ENCODE measurements around the gene VAT1L.

The VAT1L gene

DNA sequence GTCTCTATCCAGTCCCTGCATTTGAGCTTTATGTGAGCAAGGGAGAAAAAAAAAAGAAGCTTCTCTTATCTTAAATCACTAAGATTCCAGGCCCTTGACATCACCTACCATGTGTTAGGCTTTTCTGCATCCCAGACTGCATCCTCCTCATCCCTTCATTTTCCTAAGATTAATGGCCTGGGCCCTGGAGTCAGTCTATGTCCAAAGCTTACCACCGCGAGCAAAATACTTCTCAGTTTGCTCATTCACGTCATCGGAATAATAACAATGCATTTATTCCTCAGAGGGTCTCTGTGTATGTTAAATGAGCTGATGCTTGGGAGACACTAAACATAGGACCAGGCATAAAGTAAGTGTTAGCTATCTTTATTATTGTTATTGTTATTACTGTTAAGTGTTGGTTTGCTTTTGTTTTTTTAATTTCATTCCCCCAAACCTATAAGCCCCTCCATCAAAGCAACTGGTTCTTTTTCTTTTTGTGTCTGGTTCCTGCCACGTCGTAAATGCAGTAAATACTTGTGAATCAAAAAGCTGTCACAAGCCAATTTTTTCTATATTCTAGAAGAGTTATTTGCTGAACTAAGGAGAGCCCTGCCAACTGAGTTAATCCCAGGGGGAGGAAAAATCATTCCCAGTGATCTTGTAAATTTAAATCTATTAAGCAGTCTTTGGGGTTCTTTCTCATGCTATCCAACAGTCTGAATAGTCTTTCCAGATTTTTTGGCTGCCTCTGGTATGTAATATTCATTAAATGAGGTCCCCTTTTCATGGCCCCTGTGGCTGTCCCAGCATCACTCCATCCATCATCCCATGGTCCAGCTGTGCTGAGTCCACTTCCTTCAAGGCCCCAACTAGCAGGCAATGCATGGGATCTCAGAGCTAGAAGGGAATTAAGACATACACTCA is 46.5 kb downstream of the VAT1L start:
- DNase-seq (ENCODE audit: low read depth in 3 of 3) = no peak

DNA sequence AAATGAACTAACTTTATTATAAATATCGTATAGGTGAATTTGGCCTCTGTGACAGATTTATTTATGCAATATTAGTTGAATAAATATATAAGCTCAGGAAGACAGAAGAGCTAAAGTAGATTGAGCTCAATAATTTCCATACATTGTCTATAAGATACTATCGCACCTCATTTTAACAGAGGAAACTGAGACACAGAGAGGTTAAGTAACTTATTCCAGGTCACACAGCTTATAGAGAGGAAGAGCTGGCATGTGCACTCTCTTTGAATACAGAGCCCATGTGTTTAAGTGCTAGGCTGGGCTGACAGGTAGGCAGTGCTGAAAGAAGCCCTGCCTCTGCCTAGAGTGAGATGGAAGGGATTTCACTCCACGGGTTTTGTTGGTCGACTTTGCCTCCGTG is 48.4 kb downstream of the VAT1L start:
- no peak for DNase-seq (ENCODE audit: low read depth in 3 of 3)

DNA sequence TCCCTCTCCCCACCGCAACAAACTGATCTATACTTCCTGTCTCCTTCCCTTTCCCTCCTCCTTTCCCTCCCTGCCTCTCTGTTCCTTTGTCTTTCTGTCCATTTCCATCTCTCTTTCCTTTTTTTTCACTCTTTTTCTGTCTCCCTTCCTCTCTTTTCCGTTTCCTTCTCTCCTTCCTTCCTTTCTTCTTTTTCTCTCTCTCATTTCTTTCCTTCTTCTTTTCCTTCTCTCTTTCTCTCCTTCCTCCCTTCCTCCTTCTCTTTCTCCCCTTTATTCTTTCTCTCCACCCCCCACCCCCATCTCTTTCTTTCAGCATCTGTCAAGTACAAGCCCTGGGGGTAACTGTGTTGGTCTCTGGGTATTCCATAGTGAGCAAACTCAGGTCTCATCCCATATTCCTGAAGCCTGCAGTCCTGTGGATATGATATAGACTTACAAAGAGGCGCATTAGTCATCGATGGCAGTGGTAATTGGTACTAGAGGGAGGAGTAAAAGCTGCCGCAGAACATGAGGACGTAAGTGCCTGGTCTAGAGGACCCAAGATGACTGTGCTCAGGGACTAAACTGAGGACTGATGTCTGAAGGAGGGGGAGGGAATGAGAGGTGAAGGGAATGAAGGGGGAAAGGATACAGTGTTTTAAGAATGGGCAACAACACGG is 50.4 kb downstream of the VAT1L start:
- DNase-seq (ENCODE audit: low read depth in 3 of 3) = no peak

DNA sequence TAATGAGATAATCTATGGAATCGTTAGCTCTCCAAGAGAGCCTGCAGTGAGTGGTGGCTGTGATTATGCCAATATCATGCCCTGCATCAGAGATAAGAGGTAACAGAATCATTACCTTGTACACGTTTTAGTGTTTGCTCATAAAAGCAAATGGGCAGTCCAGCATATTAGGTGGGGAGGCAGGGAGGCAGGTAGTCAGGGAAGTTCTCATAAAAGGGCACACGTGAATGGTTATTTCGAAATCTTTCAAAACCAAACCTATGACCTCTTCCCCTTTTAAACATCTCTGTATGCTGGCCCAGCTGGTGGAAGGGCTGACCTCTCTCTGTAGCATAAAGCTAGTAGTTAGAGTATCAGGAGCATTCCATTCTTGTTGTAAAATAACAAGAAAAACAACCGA is 51.7 kb downstream of the VAT1L start:
- DNase-seq (ENCODE audit: low read depth in 3 of 3) = no peak

DNA sequence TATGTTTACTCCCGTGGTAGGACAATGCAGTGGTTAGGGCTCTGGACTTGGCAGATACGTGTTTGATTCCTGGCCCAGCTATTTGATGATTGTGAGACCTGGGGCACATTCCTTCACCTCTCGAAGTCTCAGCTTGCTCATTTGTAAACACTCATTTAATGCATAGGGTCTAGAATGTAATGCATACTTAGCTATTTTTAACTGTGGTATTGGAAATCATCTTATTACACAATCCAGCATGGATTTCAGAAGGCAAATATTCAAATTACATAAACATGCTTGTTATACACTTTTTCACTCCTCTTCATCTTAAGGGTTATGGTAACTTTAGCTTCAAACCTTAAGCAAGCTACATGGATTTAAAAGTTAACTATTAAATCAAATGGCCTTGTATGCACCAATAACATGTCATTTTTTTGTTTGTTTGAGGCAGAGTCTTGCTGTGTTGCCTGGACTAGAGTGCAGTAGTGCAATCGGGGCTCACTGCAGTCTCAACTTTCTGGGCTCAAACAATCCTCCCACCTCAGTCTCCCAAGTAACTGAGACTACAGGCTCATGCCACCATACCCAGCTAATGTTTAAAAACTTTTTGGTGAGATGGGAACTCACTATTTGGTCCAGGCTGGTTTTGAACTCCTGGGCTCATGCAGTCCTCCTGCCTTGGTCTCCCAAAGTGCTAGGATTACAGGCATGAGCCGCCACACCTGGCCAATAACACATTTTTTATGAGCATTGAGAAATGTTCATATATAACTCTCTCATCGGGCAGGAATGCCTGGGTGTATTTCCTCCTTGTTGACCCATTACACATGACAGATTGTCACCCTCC is 52.5 kb downstream of the VAT1L start:
- DNase-seq (ENCODE audit: low read depth in 3 of 3) = no peak

DNA sequence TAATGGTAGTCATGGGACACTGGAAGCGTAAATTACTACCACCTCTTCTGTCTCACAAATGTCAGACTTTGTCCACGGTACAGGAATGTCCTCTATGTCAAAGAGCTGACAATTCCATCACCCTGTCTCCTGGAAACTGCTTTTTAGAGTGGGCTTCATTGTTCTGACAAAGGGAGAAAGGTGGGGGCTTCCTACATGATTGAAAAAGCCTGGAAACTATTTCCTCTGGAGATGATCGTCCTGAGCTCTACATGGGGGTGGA is 53.1 kb downstream of the VAT1L start:
- DNase-seq (ENCODE audit: low read depth in 3 of 3) = no peak

DNA sequence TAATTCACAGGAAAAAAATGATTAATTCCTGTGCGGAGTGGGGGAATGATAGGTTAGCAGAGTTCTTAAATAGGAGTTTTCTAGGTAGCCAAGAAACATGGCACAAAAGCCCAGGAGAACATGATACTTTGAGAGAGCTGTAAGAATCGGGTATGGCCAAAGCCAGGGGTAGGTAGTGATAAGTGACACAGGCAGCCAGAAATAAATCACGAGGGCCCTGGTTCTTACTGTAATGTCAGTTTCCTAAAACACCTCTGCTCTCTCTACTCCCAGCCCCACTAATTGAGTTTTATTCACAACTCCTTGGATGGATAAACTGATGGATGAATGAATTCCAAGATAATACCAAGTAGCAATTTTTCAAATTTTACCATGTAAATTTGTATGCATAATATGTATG is 54.1 kb downstream of the VAT1L start:
- DNase-seq (ENCODE audit: low read depth in 3 of 3) = no peak

DNA sequence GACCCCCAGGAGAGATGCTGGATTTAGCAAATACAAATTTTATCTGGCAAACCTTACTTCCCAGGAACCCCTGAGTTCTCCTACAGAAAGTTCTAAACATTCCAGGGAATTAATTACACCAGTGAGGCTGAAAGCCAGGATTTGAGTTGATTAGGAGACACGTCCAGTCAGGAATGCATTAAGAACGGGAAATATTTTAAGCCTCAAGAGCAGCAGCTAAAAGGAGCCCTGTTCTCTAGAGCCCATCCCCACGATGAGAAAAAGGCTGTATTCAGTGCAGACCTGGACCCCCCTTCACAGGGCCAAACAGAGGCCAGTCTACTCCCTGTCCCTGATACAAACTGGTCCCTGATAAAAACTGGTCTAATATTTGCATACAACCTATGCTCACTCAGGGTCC is 55.0 kb downstream of the VAT1L start:
- no peak for DNase-seq (ENCODE audit: low read depth in 3 of 3)

DNA sequence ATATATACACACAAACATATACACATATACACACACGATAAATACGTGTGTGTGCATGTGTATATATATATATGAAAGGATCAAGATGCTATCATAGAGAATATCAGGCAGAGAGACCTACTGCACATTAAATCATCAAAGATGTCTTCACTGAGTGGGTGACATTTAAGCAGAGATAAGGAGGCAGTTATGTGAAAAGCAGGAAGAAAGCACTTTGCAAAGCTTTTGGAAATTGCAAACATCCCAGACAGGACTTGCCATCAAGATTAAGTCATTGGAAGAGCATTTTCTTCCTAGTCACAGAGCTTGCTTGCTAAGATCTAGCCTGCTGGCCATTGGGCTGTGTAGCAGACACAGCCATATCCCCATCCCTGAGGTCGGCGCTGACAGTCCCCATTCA is 56.4 kb downstream of the VAT1L start:
- DNase-seq (ENCODE audit: low read depth in 3 of 3) = no peak

DNA sequence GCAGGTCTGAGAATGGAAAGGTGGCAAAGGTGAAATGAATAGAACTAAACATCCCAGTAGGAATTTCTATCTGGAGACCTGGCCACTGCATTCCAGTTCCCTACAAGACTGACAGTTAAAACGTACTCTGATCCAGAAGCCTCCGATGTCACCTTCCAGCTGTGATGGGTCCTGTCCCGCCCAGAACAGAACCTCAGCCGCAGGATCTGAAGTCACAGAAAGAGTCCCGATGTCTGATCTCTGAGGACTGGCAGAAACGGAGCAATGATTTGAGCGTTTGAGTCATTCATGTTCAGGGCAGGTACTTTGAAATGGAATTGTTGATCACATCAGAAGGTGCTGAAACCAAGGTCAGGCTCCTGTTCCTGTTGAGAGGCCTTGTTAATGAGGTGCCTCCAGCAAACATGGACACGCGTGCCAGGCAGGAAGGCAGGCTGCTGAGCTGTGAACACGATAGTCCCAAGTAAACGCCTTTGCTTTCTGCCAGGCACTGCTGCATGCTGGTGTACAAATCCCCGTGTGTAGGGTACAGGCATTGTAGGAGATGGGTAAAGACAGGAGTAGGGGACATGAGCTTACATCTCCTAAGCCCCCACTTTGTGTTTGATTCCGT is 61.4 kb downstream of the VAT1L start:
- no peak for DNase-seq (ENCODE audit: low read depth in 3 of 3)

DNA sequence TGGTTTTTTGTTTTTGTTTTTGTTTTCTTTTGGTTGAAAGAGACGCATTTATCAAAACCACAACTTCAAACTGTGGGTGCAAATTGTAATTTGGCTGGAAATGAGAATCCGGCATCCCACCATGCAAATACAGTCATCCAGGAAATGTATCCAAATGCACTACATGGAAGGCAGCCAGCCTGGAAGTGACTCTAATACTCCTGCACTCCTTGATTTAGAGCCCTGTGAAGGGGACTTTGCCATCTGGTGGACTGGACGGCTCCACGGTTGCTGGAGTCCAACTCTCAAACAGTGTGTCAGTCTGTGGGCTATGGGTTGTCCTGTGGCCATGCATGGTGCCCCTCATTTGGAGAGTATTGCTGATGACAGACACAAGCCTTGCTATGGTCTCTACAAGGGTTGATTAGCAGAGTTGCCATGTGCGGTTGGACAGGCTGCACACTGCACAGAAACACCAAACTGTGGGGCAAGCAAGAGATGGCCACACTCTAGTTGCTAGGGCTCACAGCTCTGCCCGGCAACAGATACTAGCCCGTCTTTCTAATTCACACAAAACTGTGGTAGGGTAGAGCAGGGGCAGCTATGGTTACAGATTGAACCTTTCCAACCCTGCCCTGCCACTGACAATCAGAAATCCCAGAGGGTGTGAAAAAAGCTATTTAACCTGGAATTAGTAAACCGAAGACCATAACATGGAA is 62.4 kb downstream of the VAT1L start:
- no peak for DNase-seq (ENCODE audit: low read depth in 3 of 3)

DNA sequence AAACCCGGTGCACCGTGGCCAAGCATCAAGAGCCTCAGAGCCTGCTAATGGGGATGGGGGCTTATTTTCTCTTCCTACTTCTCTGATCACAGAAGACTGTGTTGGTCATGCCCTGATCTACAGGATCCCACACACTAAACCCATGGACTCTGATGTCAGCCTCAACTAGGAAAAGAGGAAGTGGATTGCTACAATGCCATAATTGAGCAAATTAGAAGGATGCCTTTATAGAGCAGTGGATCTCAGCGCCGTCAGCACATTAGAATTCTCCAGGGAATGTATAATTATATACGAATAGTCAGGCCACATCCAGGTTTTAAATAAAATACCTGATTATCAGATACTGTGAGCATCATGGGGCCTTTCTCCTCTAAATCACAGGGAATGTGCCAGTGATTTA is 64.8 kb downstream of the VAT1L start:
- no peak for DNase-seq (ENCODE audit: low read depth in 3 of 3)

DNA sequence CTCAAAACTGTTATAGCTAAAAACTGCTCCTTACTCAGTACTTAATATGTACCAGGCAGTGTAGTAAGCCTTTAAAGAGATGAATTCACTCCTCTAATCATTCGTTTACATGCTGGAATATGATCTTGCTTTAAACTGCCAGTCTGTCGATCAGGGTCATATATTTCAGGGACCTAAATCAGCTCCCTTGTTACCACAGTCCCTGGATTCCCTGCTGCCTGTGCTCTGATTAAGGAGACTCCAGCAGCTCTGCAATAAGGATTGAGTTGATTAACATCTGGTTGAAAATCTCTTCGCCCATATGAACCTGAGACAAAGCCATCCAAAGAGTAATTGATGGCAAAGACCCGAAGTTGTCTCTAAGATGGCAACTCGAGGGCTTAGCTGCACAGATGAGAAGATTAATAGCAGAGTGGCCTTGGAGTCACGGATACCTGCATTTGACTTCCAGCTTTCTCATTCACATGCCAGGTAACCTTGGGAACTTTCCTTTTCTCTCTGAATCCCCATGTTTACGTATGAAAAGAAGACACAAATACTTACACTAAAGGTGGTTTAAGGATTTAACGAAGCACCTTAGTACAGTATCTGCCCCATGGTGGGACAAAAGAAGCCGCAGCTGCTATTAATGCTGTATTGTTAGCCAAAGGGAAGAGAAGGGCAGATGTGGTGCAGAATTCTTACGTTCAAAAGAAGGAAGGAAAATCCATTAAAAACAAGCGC is 68.2 kb downstream of the VAT1L start:
- DNase-seq (ENCODE audit: low read depth in 3 of 3) = no peak

DNA sequence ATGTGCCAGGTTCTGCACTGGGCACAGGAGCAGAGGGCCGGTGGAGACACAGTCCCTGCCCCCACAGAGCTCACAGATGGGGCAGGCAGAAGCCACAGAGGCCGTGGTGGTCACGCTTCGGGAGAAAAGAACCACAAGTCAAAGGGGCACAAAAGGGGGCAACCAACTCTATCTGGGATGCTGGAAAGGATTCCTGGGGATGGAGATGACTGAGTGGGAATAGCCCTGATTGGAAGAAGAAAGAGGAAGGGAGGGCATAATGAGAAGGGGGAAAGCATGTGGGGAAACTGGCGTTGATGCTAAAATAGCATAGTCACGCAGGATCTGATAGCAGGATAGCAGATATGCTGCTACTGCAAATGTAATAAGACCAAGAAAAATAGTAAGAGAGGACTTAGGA is 69.7 kb downstream of the VAT1L start:
- no peak for DNase-seq (ENCODE audit: low read depth in 3 of 3)

DNA sequence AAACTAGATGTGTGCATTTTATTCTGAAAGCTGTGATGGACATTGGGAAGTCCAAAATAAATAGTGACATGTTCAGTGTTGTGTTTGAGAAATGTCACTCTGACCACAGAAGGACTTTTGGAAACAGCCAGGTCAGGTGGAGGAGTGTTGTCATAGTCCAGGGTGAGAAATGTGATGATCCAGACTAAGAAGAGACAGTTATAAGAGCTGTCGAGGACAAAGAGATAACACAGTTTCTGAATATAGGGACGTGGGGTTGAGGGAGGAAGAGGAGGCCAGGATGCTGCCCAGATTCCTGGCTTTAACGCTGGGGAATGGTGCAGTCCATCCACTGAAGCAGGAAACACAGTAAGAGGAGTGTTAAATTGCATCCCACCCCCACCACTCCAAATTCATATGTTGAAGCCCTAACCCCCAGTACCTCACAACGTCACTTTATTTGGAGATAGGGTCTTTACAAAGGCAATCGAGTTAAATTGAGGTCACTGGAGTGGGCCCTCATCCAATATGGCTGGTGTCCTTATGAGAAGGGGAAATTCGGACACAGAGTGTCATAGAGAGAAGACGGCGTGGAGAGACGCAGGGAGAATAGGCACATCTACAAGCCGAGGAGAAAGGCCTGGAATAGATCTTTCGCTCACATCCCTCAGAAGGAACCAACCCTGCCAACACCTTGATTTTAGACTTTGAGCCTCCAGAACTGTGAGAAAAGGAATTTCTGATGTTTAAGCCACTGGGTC is 71.3 kb downstream of the VAT1L start:
- no peak for DNase-seq (ENCODE audit: low read depth in 3 of 3)

DNA sequence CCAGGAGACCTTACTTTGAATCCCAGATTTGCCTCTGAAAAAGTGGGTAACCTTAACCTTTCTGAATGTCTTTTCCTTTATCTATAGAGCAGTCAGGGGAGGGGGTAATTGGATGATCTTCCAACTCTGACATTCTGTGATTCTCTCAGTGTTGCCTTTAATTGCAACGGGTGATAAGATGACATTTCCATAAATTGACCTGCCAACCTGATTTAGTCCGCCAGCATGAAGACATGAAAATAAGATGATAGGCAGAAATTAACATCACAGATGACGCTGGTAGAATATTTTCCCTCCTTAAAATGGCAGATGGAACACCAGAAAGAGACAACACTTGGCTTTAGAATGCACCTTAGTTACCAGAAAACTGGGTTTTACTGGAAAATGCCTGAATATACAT is 72.6 kb downstream of the VAT1L start:
- DNase-seq (ENCODE audit: low read depth in 3 of 3) = no peak

DNA sequence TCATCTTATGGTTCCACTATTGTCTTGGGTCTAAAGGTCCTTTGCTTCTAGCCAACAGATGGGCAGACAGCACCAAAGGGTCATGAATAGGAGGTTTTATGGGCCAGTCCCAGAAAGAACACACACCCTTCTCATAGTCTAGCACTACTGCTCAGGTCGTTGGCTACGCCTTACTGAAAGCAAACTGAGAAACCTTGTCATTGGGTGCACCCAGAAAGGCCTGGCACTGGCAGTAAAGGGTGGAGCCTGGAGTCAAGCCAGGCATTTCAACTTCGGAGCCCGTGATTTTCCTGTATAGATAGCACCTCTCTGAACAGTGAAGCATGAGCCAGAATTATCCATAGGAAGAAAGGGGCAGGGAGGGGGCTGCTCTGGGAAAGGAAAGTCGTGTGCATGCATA is 74.9 kb downstream of the VAT1L start:
- no peak for DNase-seq (ENCODE audit: low read depth in 3 of 3)

DNA sequence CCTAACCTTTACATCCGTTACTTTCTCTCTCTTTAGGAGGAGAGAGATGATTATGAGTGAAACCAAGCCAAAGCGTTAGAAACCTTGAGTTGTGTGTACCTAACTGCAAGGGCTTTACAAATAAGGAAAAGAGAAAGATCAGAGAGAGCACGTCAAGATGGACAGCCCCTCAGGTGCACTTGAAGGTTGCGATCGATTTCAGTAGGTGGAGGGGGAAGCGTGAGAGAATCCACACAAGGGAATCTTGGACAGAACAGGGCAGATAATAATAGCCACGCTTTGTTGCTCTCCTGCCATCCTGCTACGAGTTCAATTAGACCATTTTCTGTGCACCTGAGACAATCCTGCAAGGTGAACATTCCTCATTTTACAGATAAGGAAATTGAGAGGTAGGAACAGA is 78.4 kb downstream of the VAT1L start:
- no peak for DNase-seq (ENCODE audit: low read depth in 3 of 3)

DNA sequence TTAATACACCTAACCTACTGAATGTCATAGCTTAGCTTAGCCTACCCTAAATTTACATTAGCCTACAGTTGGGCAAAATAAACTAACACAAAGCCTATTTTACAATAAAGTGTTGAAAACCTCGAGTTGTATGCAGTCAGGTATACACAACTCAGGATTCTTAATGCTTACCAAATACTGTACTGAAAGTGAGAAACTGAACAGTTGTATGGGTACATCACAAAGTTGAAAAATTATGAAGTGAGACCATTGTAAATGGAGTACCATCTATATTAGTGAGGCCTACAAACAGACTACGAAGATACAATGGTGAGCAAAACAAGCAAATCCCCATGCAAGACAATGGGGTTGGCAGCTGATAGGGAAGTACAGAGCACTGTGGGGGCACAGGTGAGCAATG is 79.7 kb downstream of the VAT1L start:
- DNase-seq (ENCODE audit: low read depth in 3 of 3) = no peak

DNA sequence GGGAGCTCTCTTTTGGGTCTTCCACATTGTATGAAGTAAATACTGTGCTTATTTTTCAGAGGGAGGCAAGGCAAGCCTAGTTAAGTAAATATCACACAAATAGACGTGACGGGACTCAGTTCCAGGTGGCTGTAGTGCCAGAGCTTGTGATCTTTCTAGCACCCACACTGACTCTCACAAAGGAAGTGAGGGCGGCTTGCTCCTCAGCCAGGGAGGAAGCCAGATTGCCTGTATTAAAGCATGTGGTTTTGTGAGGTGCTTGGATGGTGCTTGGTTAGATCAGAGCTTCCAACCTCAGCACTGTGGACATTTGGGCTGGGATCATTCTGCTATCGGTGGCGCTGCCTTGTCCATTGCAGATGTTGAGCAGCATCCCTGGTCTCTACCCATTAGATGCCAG is 80.1 kb downstream of the VAT1L start:
- DNase-seq (ENCODE audit: low read depth in 3 of 3) = peak in 1 of 3 experiments; percentile 1
